Fibroblast of lung (primary cell): Measurements from ENCODE around the gene WDFY2.

Experiments
- EZH2 ChIP-seq: IDR thresholded peaks from 2 replicates; pipeline ENCODE4 v1.5.1; 2012; ENCODE audit warnings: low read length, control low read depth, mild to moderate bottlenecking; ENCODE audit errors: missing control alignments
- TF ChIP-seq, protein P1 (sequence below), 2 donors: IDR thresholded peaks in 1 of 2; conservative IDR thresholded peaks in 1 of 2; 1 replicate in 1 of 2; 2 replicates in 1 of 2; pipeline ENCODE4 v1.5.1; 2011 to 2012; ENCODE audit warnings: low read length in 2 of 2, control low read depth in 1 of 2, inconsistent platforms in 1 of 2, low read depth in 1 of 2, mild to moderate bottlenecking in 1 of 2

DNA sequence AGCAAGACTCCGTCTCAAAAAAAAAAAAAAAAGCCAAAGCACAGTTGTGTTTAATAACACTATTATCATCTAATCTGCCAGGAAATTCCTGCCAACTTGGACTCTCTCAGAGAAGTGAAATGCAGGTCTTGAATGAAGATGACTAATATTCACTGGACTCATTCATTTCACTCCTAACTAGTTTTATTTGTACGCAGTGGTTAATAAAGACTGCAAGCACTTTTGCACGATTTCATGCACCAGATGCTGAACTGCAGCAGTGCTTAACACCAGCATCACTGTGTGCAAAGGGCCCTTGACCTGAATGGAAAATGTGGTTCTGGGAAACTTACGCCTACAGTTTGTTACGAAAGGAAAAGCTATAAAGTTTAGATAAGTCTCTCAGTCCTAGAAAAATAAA, 156.4 kb downstream of the WDFY2 start:
- TF ChIP-seq, protein P1, sequence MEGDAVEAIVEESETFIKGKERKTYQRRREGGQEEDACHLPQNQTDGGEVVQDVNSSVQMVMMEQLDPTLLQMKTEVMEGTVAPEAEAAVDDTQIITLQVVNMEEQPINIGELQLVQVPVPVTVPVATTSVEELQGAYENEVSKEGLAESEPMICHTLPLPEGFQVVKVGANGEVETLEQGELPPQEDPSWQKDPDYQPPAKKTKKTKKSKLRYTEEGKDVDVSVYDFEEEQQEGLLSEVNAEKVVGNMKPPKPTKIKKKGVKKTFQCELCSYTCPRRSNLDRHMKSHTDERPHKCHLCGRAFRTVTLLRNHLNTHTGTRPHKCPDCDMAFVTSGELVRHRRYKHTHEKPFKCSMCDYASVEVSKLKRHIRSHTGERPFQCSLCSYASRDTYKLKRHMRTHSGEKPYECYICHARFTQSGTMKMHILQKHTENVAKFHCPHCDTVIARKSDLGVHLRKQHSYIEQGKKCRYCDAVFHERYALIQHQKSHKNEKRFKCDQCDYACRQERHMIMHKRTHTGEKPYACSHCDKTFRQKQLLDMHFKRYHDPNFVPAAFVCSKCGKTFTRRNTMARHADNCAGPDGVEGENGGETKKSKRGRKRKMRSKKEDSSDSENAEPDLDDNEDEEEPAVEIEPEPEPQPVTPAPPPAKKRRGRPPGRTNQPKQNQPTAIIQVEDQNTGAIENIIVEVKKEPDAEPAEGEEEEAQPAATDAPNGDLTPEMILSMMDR (conservative IDR thresholded peaks at IDR 0.05 in 1 of 2, IDR thresholded peaks at IDR 0.05 in 1 of 2; ENCODE audit: low read depth in 1 of 2, low read length in 2 of 2), result no peak
- no peak for TF ChIP-seq EZH2
